Skeletal muscle tissue (tissue), 4 donors: ENCODE data around the gene TBC1D2B. TPM values are rescaled to one million over a fixed set of nuclear protein-coding genes. Genes with fewer than 3 reads are reported as not detected.
A peak's percentile ranks its signal among the peaks of the same experiment; 100 is the strongest.
"Not testable (repeated sequence)": the region's sequence is repeated elsewhere in the genome, so short reads cannot be mapped to it uniquely, and the experiment has no call there.

Experiments
- H3K27ac ChIP-seq: one replicate; pipeline ENCODE4 v1.7.0; 2013; ENCODE audit warnings: mild to moderate bottlenecking, low read depth, low read length, inconsistent platforms
- H3K27me3 ChIP-seq, 3 donors: one replicate each; pipeline ENCODE4 v1.7.0; 2013; ENCODE audit warnings: low read length in 3 of 3; ENCODE audit not compliant: control insufficient read depth in 3 of 3, insufficient read depth in 3 of 3
- H3K36me3 ChIP-seq, 3 donors: one replicate each; pipeline ENCODE4 v1.7.0; 2013; ENCODE audit warnings: low read length in 3 of 3; ENCODE audit not compliant: control insufficient read depth in 3 of 3, insufficient read depth in 3 of 3
- H3K4me1 ChIP-seq, 3 donors: one replicate each; pipeline ENCODE4 v1.7.0; 2013; ENCODE audit warnings: low read length in 3 of 3, mild to moderate bottlenecking in 3 of 3; ENCODE audit not compliant: control insufficient read depth in 3 of 3, insufficient read depth in 3 of 3
- H3K4me3 ChIP-seq, 3 donors: one replicate each; pipeline ENCODE4 v1.7.0; 2013; ENCODE audit warnings: low read length in 3 of 3
- H3K9ac ChIP-seq, 3 donors: one replicate each; pipeline ENCODE4 v1.7.0; 2013; ENCODE audit warnings: low read length in 3 of 3, mild to moderate bottlenecking in 3 of 3, moderate library complexity in 2 of 3, low read depth in 1 of 3
- H3K9me3 ChIP-seq, 3 donors: one replicate each; pipeline ENCODE4 v1.7.0; 2013; ENCODE audit warnings: low read length in 3 of 3; ENCODE audit not compliant: control insufficient read depth in 3 of 3
- total RNA-seq: library from RNA; depleted of rRNA; stranded (reverse); fragments of >200 nt; gene quantifications from one replicate; pipeline ENCODE4 v1.2.3, GENCODE V29; 2014
- donor health status: Osteomylitis.

TBC1D2B gene
- total RNA-seq, 1 donor from 2014 or later, result 30.3 TPM

DNA sequence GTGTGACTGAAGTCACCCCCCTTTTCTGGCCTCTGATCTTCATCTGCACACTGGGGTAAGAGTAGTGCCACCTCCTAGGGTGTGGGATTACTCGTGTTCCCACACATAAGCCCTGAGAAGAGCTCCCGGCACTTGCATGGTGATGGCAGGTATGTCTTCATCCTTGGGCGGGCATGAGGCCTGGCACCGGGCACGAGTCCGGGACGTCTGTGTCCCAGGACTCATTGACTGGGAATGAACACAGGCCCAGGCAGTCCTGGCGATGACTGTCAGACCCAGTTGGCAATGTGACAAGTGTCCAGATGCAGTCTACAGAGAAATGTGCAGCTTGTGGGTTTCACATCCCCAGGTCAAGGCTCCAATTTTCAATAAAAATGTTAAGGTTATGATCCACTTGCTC is 78.9 kb downstream of the TBC1D2B start:
- H3K27ac ChIP-seq, result no peak overlapping the region
- peaks cover 23 to 55% (median 32%) of the 10 kb centered on the region in 3 donors for H3K4me1 ChIP-seq
- peaks cover 9 to 26% (median 20%) of the 10 kb centered on the region in 3 donors for H3K36me3 ChIP-seq
- no peaks in the 10 kb centered on the region for H3K27me3 ChIP-seq
- H3K9me3 ChIP-seq, result no peaks in the 10 kb centered on the region
- H3K4me3 ChIP-seq, result no peak overlapping the region
- H3K9ac ChIP-seq, result no peak overlapping the region

GRCh38 chr15:77997761-77998554 is 79.6 kb downstream of the TBC1D2B start:
- H3K27me3 ChIP-seq, H3K9ac ChIP-seq, H3K27ac ChIP-seq, H3K9me3 ChIP-seq, H3K4me3 ChIP-seq: not testable (repeated sequence)
- Histone ChIP-seq H3K4me1 (peaks cover 20 to 55% (median 32%) of the 10 kb centered on the region in 3 donors), H3K36me3 (peaks cover 7 to 20% (median 19%) of the 10 kb centered on the region in 3 donors)

DNA sequence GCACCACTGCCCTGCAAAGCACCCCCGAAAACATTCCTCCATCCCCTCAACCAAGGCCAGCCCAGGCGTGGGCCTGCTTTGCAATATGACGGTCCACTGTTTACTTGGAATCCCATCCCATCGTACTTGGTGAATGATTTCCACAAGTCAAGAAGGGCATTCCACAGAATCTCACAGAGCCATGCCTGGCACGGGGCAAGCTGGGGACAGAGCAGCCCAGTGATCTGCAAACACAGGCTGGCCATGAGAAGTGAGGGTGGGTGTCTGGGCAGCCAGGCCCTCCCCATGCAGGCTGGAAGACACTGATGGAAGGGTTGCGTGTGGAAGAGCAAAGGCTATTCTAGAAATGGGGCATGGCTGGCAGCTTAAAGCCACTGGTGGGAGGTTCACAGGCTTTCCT is 80.3 kb downstream of the TBC1D2B start:
- H3K9me3 ChIP-seq, H3K27ac ChIP-seq, H3K9ac ChIP-seq, H3K4me3 ChIP-seq, H3K27me3 ChIP-seq: not testable (repeated sequence)
- Histone ChIP-seq H3K36me3 (peaks cover 6 to 18% (median 17%) of the 10 kb centered on the region in 3 donors), H3K4me1 (peaks cover 21 to 59% (median 34%) of the 10 kb centered on the region in 3 donors)

DNA sequence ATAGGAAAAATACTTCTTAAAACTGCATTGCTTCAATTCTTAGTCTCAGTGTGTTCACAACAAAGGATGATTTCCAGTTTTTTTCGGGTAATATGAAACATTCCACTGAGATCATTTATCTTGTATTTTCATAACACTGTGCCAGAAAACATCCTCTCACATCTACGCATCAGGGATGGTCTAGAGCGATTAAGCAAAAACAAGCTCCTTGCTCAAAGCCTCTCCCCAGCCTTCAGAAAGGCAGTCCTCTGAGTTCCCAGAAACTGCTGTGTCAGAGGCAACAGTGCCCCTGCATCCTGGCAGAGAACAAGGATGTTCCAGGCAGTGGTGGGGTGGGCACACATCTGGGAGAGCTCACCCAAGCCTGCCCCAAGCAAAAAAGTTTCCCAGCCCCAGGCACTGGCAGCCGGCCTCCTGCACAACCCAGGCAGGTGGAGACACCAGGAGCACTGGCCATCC is 80.8 kb downstream of the TBC1D2B start:
- not testable (repeated sequence) for H3K4me3 ChIP-seq, H3K27me3 ChIP-seq, H3K9me3 ChIP-seq, H3K9ac ChIP-seq, H3K27ac ChIP-seq
- Histone ChIP-seq H3K4me1 (peaks cover 26 to 63% (median 38%) of the 10 kb centered on the region in 3 donors), H3K36me3 (peaks cover 6 to 17% (median 17%) of the 10 kb centered on the region in 3 donors)

DNA sequence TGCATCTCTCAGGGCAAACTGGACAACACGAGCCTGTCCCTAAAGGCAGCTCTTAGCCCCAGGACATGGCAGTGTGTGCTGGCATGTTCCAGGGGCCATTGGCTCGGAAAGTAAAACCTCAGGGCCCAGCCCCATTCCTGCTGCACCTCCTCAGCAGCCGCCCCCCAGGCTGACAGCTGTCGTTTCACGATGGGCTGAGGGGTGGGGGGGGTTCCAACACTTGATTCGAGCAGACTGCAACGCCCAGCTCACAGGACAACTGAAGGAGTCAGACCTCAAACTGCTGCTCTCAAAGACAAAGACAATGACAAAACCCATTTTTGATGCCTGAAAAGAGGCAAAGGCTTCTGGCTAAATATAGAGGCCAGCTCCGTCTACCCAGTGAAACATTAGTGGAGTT is 81.3 kb downstream of the TBC1D2B start:
- peaks cover 3 to 14% (median 12%) of the 10 kb centered on the region in 3 donors for H3K36me3 ChIP-seq
- not testable (repeated sequence) for H3K27ac ChIP-seq, H3K27me3 ChIP-seq, H3K4me3 ChIP-seq, H3K9ac ChIP-seq, H3K9me3 ChIP-seq
- H3K4me1 ChIP-seq, result peaks cover 31 to 69% (median 44%) of the 10 kb centered on the region in 3 donors

GRCh38 chr15:77995537-77995918 is 82.0 kb downstream of the TBC1D2B start:
- not testable (repeated sequence) for H3K4me3 ChIP-seq, H3K27ac ChIP-seq, H3K9ac ChIP-seq, H3K9me3 ChIP-seq, H3K27me3 ChIP-seq
- H3K4me1 ChIP-seq, result peaks cover 38 to 76% (median 51%) of the 10 kb centered on the region in 3 donors
- H3K36me3 ChIP-seq, result peaks cover 2 to 10% (median 9%) of the 10 kb centered on the region in 3 donors

GRCh38 chr15:77994893-77995536 is 82.5 kb downstream of the TBC1D2B start:
- not testable (repeated sequence) for H3K4me3 ChIP-seq, H3K9me3 ChIP-seq, H3K9ac ChIP-seq, H3K27me3 ChIP-seq
- Histone ChIP-seq H3K27ac (peak overlapping the region; percentile 75), H3K4me1 (peaks cover 43 to 78% (median 56%) of the 10 kb centered on the region in 3 donors), H3K36me3 (peaks cover 2 to 10% (median 7%) of the 10 kb centered on the region in 3 donors)

- H3K27me3 ChIP-seq, H3K9me3 ChIP-seq: not testable (repeated sequence)
- Histone ChIP-seq H3K4me3 (peak overlapping the region in 1 of 3 donors; percentile 22), H3K4me1 (peaks cover 41 to 80% (median 60%) of the 10 kb centered on the region in 3 donors), H3K36me3 (peaks cover 2 to 10% (median 7%) of the 10 kb centered on the region in 3 donors), H3K27ac (peak overlapping the region; percentile 75), H3K9ac (peak overlapping the region; percentile 14 to 60 (median 57))
Observed at GRCh38 chr15:77993970-77994693, 83.4 kb downstream of the TBC1D2B start.

DNA sequence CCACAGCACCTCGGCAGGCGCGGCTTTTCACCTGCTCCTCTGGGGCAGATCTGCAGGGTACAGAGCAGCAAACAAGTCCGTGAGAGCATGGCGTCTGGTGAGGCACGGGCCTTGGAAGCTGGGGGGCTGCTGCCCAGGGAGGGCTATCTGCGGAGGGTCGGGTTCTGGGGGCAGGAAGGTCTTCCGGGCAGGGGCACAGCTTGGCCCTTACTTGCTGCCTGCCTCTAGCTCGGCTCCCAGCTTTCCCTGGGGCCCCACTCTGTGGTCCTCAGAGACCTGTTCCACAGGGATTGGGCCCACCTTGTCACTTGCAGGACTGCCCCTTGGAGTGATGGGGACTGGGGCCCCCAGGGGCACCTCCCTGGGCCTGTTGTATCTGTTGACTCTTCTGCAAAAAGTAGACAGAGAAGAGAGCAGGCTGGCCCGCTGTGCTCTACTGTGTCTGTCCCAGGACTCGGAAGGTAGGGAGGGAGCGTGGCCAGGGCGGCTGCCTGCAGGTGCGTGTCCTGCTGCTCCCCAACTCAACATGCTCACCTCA is 84.1 kb downstream of the TBC1D2B start:
- H3K36me3 ChIP-seq, result peaks cover 2 to 9% (median 7%) of the 10 kb centered on the region in 3 donors
- H3K4me3 ChIP-seq, result peak overlapping the region in 1 of 3 donors; percentile 22
- H3K9ac ChIP-seq, result peak overlapping the region in 2 of 3 donors; percentile 57 to 60
- no peaks in the 10 kb centered on the region for H3K27me3 ChIP-seq
- H3K27ac ChIP-seq, result peak overlapping the region; percentile 75
- H3K4me1 ChIP-seq, result peaks cover 41 to 85% (median 65%) of the 10 kb centered on the region in 3 donors
- H3K9me3 ChIP-seq, result no peaks in the 10 kb centered on the region
